ENCODE data around the gene AKNA.

GRCh38 chr9:114343471-114344187 lies 44.2 kb downstream of the AKNA start:
- TF ChIP-seq EGR1 (IDR thresholded peaks at IDR 0.05; ENCODE audit: low read depth) (no peak), POLR2A (IDR thresholded peaks at IDR 0.05; ENCODE audit: borderline replicate concordance, extremely low read depth, insufficient read depth, insufficient read length) (no peak), SIN3A (IDR thresholded peaks at IDR 0.05; ENCODE audit: low read depth) (no peak), CEBPB (IDR thresholded peaks at IDR 0.05; ENCODE audit: low read depth) (no peak), CTCF (IDR thresholded peaks at IDR 0.05 in 2 of 3, conservative IDR thresholded peaks at IDR 0.05 in 1 of 3; ENCODE audit: borderline replicate concordance in 1 of 3, insufficient read depth in 1 of 3, low read depth in 2 of 3, low read length in 2 of 3) (no peak), RAD21 (IDR thresholded peaks at IDR 0.05; ENCODE audit: low read depth) (no peak), ZFX (IDR thresholded peaks at IDR 0.05) (no peak), ZNF274 (IDR thresholded peaks at IDR 0.05; ENCODE audit: low read depth, low read length) (no peak), JUND (IDR thresholded peaks at IDR 0.05) (no peak), REST (IDR thresholded peaks at IDR 0.05; ENCODE audit: low read depth) (no peak), EZH2 (IDR thresholded peaks at IDR 0.05) (no peak), CBX3 (IDR thresholded peaks at IDR 0.05; ENCODE audit: low read depth) (no peak), SRF (IDR thresholded peaks at IDR 0.05; ENCODE audit: low read depth) (no peak)
